Measurements from ENCODE around the gene TRERF1. TPM values are rescaled to one million over a fixed set of nuclear protein-coding genes. Genes with fewer than 3 reads are reported as not detected.

The TRERF1 gene
- polyA plus RNA-seq, 4 donors = 12.7 to 18.7 (median 16.3) TPM

DNA sequence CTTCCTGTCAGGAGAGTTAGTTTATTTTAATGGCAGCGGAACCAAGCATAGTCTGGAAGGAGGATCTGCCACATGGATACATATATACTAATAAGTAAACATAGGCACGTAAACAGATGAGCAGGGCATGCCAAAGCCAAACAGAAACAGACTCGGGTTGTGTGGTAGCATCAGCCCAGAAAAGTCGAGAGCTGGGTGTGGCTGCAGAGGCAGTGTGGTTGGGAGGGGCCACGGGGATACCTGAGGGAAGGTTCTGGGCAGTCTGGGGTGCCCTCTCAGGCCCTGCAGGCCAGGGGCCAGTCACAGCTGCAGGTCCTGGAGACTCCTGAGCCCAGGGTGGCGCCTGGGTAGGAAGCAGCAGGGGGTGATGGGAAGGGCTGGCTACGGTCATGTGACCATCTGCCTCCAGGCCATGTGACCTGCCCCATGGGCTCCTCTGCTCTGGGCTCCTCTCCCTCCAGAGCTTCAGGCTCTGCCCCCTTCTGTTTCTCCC, 191.3 kb downstream of the TRERF1 start:
- no peak for DNase-seq (ENCODE audit: low read depth in 4 of 4, low spot score in 3 of 4)

DNA sequence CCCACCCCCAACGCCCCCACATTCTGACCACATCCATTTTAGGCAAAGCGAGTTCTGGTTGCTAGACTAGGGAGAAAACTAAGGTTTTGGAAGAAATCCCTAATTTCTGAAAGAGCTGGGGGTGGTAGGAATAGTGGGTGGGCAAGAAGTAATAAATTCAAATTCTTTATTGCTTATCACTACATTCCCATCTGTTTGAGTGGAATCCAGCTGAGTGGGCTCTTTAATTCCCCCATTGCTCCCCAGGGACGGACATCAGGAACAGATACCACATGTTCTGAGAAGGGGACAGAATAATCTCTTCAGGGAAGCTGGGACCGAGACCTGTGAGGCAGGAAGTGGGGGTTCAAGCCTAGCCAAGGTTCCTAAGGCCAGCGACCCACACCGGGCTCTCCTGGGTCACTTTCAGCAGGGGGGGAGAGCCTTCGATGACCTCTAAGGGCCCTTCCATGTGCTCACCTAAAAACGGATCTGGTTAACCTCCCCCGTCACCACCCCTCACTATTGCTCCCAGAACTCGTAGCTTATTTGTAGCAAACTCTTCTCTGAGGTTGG, 191.8 kb downstream of the TRERF1 start:
- no peak for DNase-seq (ENCODE audit: low read depth in 4 of 4, low spot score in 3 of 4)

DNA sequence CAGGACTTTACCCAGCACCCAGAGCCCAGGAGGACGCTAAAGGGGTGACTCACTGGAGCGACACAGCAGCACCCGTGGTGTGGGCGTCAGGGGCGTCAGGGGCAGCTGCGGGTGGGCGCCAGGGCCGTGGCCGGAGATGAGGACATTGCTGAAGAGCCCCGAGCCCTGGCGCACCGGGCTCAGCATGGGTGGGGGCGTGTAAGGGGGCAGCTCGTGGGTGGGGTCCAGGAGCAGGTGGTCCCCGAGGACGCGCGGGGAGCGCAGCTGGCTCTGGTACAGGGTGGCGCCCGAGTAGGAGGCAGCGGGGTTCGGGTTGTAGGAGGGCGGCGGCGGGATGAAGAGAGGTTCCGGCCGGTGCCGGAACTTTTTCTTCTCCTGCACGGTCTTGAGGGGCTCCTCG, 192.4 kb downstream of the TRERF1 start:
- no peak for DNase-seq (ENCODE audit: low read depth in 4 of 4, low spot score in 3 of 4)

DNA sequence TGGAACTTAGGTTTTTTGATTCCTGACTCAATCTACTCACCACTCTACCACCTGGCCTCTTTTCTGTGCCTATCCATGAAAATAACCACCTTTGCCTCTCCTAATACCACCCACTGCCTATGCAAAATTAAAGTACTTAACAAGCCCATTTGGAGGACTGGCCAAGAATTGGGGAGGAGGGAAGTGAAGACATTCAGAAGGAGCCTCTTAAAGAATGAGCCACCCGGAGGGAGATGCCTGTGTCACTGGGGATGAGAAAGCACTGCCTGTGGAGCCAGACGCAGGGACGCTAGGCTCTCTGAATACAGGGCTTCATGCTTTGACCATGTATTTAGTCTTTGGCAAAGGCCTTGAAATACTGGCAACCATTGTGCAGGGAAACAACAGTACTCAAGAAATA, 194.1 kb downstream of the TRERF1 start:
- DNase-seq (ENCODE audit: low read depth in 4 of 4, low spot score in 3 of 4) = no peak

DNA sequence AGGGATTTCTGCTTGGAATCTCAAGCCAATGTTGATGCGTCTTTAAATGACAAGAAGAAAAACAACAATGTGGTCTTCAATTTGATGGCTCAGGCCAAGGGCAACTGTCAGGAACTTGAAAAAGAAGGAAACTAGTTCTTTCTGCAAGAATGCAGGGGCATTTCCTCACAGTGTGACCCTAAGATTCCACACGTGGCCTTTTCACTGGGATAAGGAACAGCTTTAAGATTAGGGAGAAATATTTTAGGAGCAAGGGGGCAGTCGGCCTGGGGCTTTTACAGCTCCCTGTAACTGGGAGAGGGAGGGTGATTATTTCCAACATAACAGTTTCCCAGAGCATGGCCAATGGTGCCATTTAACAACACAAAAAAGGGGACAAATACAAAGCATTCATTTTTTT, 194.7 kb downstream of the TRERF1 start:
- DNase-seq (ENCODE audit: low read depth in 4 of 4, low spot score in 3 of 4) = no peak

DNA sequence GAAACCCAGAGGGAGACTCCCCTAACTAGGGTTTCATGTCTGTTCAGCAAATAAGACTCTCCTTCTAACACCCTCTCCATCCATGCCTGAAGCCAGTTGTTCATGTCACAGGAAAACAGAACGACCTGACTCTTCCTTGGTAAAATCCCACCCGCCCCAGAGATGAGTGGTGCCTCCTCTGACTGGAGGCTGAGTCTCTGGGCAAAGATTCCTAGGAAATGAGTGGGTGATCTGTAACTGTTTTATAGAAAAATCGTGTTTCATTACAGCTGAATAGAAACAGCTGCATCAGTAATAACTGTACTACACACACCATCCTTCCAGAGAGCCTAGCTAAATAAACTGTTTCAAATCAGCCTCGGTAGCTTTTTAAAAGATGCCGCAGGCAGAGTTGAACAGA, 196.7 kb downstream of the TRERF1 start:
- DNase-seq (ENCODE audit: low read depth in 4 of 4, low spot score in 3 of 4) = no peak

DNA sequence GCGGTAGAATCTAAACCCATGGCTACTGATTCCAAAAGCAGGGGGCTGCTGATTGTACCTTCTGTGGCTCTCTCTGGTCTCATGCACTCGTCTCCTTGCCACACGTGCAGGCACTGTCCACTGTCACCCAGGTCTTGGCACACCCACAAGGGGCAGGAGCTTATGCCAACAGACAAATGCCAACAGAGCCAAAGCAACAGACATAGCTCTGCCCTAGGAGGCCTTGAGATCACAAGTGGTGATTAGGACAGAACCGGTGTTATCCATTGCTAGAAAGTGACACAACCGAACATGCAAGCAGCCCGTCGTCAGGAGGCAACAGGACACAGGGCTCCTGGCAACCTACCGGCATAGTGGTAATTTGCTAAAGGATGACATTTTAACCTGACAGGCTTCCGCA, 197.2 kb downstream of the TRERF1 start:
- DNase-seq (ENCODE audit: low read depth in 4 of 4, low spot score in 3 of 4) = no peak

DNA sequence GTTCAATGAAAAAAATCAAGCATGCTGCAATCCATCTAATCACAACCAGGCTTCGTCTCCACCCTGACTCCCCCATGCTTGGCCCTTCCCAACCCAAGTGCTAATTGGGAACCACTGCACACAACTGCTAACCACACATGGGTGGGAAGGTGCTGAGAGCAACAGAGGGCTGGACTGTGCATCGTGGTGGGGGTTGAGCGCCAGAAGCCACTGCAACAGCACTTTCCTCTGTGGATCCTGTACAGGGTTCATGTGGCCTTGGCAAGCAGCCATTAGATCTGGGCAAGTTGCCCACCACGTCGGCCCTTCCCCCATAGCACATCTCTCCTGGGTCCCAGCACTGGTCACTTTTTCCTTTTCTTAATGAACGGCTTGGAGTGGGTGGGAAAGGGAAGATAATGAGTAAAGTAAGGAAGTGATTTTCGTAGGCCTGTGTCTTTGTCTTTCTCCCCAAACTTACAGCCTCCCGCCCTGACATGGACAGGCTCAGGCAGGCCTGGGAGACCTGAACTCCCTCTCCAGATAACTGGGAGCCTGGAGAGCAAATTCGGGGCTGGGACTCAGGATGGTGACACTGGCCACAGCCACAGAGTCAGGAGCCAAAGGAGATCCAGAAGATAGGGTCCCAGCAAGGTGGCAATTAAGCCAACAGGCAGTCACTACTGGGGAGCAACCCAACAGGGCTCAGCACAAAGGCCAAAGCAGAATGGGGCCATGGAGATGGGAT, 199.7 kb downstream of the TRERF1 start:
- DNase-seq (ENCODE audit: low read depth in 4 of 4, low spot score in 3 of 4) = no peak

DNA sequence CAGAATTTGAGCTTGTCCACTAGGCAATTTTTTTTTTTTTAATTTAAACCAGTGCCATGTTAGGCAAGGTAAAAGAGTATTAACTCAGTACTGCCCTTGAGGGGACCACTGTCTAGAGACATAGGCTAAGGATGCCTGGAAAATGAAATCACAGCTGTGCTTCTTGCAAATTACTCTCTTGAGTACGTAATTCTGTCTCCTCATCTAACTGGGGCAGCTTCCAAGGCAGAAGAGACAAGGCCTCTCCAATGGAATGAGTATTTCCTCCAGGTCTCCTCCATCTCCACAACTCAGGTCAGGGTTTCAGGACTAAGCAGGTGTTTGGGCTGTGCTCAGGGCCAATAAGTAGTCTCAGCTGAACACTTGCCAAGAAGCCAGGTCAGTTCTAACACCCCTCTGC, 200.2 kb downstream of the TRERF1 start:
- DNase-seq (ENCODE audit: low read depth in 4 of 4, low spot score in 3 of 4) = no peak

DNA sequence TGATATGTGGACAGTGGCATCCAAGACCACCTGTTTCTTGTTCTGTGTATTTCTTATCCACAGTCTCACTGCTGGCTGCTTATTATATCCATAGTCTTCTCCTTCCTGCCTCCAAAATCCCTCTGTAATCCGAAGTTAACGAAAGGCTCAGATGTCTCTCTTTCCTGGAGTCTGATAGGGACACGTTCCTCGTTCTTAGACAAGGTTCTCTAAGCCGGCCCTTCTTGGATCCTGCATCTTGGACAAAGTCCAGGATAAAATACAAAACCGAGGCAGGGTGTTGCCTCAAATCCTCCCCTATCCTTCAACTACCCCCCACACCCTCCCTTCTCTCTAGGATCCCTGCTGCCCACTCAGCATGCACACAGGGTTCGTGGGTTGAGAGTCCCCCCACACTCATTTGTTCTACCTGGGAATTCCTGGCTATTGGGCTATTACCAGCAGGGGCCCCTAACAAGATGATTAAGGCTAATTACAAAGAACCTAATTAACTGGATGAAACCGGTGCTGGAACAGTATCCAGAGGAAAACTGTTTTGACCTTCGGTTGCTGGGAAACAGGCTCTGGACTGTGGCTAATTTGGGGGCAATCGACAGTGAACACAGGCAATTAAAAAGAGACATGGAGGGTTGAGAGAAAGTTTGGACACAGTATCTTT, 201.3 kb downstream of the TRERF1 start:
- no peak for DNase-seq (ENCODE audit: low read depth in 4 of 4, low spot score in 3 of 4)

DNA sequence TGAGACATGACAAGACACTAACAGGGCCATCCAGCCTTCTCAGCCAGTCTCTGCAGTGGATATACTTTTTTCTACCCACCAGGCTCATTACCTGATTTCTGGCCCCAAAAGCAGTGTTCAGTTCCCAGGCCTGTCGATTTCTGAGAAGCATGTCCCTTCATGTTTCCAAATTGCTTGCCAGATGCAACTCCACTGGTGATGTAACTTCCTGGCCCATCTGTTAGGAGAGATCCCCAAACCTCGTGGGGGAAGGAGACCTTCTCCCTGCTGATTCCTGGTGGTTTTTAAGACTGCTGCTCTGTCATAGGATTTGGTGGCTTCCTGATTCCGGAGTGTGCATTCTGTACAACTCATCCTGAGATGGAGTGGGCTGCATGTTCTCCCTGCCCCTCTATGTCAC, 202.4 kb downstream of the TRERF1 start:
- no peak for DNase-seq (ENCODE audit: low read depth in 4 of 4, low spot score in 3 of 4)

DNA sequence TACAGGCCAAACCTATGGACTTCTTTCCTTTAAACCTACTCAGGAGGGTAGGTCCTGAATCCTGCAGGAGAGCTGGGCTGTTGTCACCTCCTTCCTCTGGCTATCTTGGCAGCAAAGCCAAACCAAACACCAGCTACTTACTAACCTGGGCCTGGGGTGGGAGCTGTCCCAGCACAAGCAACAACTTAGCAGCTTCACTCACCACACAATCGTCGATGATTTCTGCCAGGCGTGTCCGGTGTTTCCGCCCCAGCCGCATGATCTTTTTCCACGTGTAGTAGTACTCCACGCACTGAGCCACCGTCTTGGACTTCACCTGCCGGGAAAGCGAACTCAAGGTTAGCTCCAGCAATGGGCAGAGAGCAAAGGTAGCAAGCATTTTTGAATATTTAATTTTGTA, 208.7 kb downstream of the TRERF1 start:
- no peak for DNase-seq (ENCODE audit: low read depth in 4 of 4, low spot score in 3 of 4)

DNA sequence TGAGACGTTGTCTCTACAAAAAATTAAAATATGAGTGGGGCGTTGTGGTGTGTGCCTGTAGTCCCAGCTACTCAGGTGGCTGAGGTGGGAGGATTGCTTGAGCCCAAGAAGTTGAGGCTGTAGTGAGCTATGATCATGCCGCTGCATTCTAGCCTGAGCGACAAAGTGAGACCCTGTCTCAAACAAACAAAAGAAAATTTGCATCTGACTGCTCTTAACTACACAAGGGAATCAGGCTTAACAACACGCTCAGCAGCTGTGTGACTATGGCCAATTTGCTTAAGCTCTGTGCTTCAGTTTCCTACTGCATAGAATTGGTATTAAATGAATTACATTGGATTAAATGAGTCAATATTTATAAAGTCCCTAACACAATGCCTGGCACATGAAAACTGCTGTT, 209.8 kb downstream of the TRERF1 start:
- DNase-seq (ENCODE audit: low read depth in 4 of 4, low spot score in 3 of 4) = no peak

DNA sequence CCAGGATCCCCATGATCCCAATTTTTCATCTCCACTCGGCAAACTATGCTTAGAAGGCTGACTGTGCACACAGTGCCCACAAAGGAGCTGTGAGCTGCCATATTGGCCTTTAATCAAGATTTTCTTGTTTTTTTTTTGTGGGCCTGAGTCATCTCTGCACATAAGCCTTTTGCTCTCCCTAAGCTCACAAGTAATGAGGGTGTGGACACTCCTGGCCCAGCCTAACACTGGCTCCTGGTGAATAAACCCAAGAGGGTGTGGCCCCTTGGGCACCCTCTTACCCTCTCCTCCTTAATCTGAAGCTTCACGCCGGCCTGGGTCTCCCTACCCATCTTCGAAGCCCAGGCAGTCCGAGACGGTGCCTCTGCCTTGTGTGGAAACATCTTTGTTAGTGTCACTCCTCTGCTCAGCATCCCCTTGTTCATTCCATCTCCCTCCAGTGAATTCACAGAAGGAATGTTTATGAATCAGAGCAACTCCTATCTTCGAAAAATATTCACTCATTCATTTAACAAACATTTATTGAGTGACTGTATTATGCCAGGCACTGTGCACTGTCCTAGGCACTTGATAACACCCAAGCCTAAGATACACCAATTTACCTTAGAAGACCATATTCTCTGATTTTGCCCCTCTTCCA, 211.9 kb downstream of the TRERF1 start:
- DNase-seq (ENCODE audit: low read depth in 4 of 4, low spot score in 3 of 4) = no peak

DNA sequence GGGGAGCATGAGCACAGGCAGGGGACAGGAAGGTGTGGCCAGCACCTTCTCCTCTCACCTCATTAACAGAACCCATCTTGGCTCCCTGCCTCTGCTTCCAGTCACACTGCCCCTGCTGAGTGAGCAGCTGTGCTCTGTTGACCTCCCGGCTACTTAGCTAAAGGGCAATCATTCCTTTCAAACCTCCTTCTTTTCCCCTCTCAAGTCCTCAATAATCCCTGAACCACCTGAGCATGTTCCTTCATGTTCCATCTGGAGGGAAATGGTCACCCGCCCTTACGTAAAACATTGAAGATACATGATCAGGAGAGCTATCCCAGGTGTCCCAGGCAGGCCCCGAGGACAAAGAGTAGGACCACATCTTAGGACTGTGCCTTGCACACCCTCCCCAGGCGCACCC, 212.4 kb downstream of the TRERF1 start:
- no peak for DNase-seq (ENCODE audit: low read depth in 4 of 4, low spot score in 3 of 4)

DNA sequence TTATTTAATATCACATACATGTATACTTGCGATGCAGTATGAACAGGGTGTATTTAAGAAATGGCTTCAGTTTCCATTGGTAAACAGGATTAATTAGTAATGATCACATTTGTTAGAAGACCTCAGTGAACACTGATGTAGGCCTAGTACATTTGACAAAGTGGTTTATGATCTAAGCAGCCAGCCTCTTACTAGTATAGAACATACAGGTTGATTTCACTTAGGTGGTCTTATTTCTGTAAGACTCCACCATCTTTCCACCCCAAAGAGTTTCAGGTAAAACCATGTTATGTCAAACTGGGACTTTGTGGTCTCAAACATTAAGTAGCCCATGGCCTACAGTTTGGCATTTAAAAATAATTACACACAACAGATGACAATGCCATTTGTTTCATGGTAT, 213.9 kb downstream of the TRERF1 start:
- DNase-seq (ENCODE audit: low read depth in 4 of 4, low spot score in 3 of 4) = no peak

DNA sequence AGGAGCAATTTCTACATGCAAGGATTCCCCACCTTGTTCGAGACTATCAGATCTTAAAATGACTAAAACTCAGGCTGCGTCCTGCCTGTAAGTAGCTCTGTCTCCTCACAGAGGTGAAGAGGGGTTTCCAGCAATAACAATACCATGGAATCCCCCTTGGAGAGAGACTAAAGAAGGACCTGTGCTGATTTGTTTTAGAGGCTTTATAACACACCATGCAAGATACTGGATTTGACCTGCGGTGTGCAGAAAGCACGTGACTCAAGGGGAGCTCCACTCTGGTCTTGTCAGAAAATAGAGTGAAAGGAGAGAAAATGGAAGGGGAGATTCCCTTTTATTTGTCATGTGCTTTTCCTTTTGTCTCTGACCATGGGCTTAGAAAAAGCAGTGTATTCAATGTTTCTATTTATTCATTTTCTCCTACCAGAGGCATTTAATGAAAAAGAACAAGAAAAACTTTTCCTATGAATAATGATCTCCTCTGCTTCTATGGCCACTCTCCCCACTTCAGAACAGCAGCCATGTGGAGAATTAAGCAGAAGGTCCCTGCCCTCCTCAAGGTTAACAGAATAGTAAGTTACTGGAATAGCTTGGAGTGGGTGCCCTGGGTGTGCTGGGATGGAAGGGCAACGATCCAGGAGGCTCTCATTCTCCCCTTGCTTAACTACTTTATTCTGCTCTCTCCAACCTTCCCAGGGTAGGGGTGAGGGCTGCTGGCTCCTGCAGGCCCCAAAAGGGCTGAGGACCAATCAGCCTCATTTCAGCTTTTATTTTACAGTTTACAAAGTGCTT, 214.8 kb downstream of the TRERF1 start:
- no peak for DNase-seq (ENCODE audit: low read depth in 4 of 4, low spot score in 3 of 4)

DNA sequence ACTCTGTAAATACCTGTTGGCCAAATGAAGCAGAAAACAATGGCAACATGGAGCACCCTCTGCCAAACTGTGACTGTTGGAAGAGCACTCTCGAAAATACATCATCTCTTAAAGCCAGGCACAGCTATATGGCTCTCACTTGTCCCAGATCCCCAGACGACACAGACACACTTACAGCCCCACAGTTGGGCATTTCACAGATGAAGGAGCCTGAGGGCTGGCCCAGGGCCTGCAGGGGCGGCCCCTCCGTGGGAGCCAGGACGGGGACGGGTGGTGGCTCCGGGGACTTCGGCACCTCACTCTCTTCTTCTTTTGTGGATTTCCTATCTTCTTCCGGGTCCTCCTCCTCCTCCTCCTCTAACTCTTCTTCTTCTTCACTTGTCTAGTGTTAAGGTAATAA, 215.7 kb downstream of the TRERF1 start:
- DNase-seq (ENCODE audit: low read depth in 4 of 4, low spot score in 3 of 4) = no peak

DNA sequence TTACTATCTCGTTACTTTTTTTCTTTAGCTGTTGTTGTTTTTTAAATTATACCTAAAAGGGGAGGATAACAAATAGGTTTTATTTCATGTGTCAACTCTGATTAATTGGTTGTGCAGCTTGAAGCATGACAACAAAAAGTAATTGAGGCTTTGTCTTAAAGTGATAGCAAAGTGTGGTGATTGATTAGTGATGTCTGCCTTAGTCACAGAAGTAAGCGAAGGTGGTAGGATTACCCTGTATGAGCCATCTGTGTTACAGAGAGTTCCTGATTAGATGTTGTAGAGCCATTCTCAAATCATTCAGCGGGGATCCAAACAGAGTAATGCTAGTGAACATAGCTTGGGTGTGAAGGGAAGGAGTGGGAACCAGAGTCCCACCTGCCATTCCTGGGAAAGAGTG, 219.7 kb downstream of the TRERF1 start:
- no peak for DNase-seq (ENCODE audit: low read depth in 4 of 4, low spot score in 3 of 4)

DNA sequence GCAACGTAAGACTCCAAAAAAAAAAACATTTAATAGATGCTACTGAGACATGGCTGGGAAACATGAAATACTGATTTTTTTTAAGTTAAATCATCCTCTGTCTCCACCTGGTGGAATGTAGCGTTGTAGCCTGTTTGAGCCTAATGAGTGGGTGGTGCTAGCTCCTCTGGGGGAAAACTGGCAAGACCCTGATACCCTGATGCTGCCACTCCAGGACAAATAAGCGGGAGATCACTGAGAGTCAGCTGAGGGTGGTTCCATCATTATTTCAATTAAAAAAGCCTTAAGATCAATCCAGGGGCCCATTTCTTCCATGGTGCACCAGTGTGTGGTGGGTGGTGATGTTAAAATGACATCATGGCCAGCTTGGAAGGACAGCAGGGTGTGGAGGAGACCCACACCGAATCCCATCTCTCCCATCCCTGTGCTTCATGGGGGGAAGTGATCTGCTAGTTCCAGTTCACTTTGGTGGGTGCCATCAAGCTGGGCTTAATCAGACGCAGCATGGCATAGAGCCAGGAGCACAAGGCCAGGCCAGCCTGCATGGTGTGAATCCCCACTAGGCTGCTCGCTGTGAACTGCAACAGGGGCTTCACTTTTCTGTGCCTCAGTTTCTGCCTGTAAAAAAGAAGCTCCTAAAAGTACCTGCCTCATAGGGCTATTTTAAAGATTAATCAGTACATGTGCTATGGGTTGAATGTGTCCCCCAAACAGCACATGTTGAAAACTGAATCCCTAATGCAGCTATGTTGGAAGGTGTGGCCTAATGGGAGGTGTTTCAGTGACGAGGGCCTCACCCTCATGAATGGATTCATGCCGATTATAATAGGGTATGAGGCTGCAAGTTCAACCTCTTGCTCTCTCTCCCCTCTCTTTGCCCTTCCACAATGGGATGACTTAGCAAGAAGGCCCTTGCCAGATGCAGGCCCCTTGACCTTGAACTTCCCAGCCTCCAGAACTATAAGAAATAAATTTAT, 221.1 kb downstream of the TRERF1 start:
- DNase-seq (ENCODE audit: low read depth in 4 of 4, low spot score in 3 of 4) = no peak
